OCI-LY3 (cell line): ENCODE results near the gene DCT.

Experiments
- CTCF ChIP-seq: fragments of 200-600, 300-600 bp; sonication (generic); IDR thresholded peaks from 2 replicates; pipeline ENCODE4 v1.5.1; 2014; ENCODE audit warnings: antibody characterized with exemption, low read length, low read depth
- EZH2phosphoT487 ChIP-seq: fragments of 200-600 bp; shearing (Covaris generic); IDR thresholded peaks from 2 replicates; pipeline ENCODE4 v1.6.1; 2018; ENCODE audit warnings: antibody characterized with exemption, mixed run types, low read depth

- no peak for TF ChIP-seq CTCF
- no peak for TF ChIP-seq EZH2phosphoT487
These were observed 62.2 kb downstream of the DCT start for GRCh38 chr13:94417294-94417693.
